Gastroesophageal sphincter (tissue), 3 donors: ENCODE measurements around the gene ABCC6.

Source experiments
- EP300 ChIP-seq: sonication (generic); formaldehyde crosslinking; IDR thresholded peaks from one replicate; pipeline ENCODE4 v1.6.1; 2017; ENCODE audit warnings: antibody characterized with exemption, mild to moderate bottlenecking
- POLR2A ChIP-seq, 2 donors: fragments of 450-650 bp; IDR thresholded peaks; one replicate each; pipeline ENCODE4 v1.6.1; 2017; ENCODE audit warnings: antibody characterized with exemption in 2 of 2, mild to moderate bottlenecking in 2 of 2, moderate library complexity in 1 of 2
- POLR2AphosphoS5 ChIP-seq: sonication (generic); formaldehyde crosslinking; IDR thresholded peaks from one replicate; pipeline ENCODE4 v1.6.1; 2017; ENCODE audit warnings: antibody characterized with exemption
- TF ChIP-seq, protein P1 (sequence below), 4 experiments: fragments of 200-600 bp in 2 of 4; fragments of 450-650 bp in 2 of 4; sonication (generic) in 1 of 4; IDR thresholded peaks; one replicate each; pipeline ENCODE4 v1.5.1; 2017 to 2019; ENCODE audit warnings: antibody characterized with exemption in 4 of 4, mild to moderate bottlenecking in 2 of 4, moderate library complexity in 2 of 4

DNA sequence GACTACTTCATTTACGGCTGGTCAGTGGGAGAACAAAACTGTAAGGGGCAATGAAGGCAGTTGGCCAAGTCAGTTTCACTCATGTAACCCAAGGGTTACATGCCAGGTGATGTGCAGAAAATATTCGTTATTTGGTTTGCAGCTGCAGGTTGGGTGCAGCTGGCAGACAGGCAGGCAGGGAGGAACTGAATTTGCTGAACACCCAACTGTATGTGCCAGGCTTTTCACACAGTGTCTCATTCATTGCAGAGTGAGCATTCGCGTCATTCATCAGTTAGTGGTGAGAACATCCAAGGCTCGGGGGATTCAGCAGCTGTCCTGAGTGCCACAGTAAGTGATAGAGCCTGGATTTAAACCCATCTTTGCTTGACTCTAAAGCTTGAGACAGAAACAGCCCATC, 59.7 kb downstream of the ABCC6 start:
- no peak for TF ChIP-seq EP300
- TF ChIP-seq, protein P1, sequence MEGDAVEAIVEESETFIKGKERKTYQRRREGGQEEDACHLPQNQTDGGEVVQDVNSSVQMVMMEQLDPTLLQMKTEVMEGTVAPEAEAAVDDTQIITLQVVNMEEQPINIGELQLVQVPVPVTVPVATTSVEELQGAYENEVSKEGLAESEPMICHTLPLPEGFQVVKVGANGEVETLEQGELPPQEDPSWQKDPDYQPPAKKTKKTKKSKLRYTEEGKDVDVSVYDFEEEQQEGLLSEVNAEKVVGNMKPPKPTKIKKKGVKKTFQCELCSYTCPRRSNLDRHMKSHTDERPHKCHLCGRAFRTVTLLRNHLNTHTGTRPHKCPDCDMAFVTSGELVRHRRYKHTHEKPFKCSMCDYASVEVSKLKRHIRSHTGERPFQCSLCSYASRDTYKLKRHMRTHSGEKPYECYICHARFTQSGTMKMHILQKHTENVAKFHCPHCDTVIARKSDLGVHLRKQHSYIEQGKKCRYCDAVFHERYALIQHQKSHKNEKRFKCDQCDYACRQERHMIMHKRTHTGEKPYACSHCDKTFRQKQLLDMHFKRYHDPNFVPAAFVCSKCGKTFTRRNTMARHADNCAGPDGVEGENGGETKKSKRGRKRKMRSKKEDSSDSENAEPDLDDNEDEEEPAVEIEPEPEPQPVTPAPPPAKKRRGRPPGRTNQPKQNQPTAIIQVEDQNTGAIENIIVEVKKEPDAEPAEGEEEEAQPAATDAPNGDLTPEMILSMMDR (IDR thresholded peaks at IDR 0.05): no peak
- no peak for TF ChIP-seq POLR2AphosphoS5
- TF ChIP-seq POLR2A (IDR thresholded peaks at IDR 0.05): no peak
